K562 (cell line): ENCODE measurements around the gene ISOC1.

Experiments used
- EP300 ChIP-seq: IDR thresholded peaks from 2 replicates; pipeline ENCODE4 v1.6.1; 2012; ENCODE audit warnings: low read length, improper control_type of control experiment
- HDAC2 ChIP-seq: fragments of 450-650 bp; IDR thresholded peaks from 2 replicates; pipeline ENCODE4 v1.6.1; 2016; ENCODE audit warnings: mild to moderate bottlenecking
- HDAC8 ChIP-seq: fragments of 450-650 bp; IDR thresholded peaks from 2 replicates; pipeline ENCODE4 v1.6.1; 2016; ENCODE audit warnings: mild to moderate bottlenecking, missing genetic modification characterization, moderate library complexity, missing compliant biosample characterization
- MAZ ChIP-seq, 2 experiments: fragments of 450-650 bp in 1 of 2; sonication (generic) in 1 of 2; formaldehyde crosslinking; IDR thresholded peaks in 1 of 2; conservative IDR thresholded peaks in 1 of 2; 2 replicates each; pipeline versions ENCODE4 v1.4.0 to v1.5.0; 2020; ENCODE audit warnings: mild to moderate bottlenecking in 1 of 2, missing genetic modification reagents in 1 of 2
- TRIM24 ChIP-seq, 2 experiments: fragments of 450-650 bp; IDR thresholded peaks; 2 replicates each; pipeline ENCODE4 v1.6.1; 2016
- YY1 ChIP-seq, 3 experiments: IDR thresholded peaks; 2 replicates each; pipeline ENCODE4 v1.6.1; 2011; ENCODE audit warnings: low read length in 2 of 3, mild to moderate bottlenecking in 2 of 3, moderate library complexity in 2 of 3, borderline replicate concordance in 1 of 3, control low read depth in 1 of 3, low read depth in 1 of 3; ENCODE audit not compliant: insufficient read depth in 3 of 3, insufficient replicate concordance in 2 of 3, control insufficient read depth in 1 of 3, insufficient read length in 1 of 3; ENCODE audit errors: extremely low read depth in 1 of 3
- TF ChIP-seq, protein P1 (sequence below): sonication (generic); formaldehyde crosslinking; IDR thresholded peaks from 2 replicates; pipeline ENCODE4 v1.8.1; 2022; ENCODE audit warnings: missing genetic modification reagents
- TF ChIP-seq, protein P2 (sequence below), 2 experiments: fragments of 450-650 bp in 1 of 2; IDR thresholded peaks; 2 replicates each; pipeline ENCODE4 v1.6.1; 2011 to 2017; ENCODE audit warnings: low read depth in 2 of 2, antibody characterized with exemption in 1 of 2, borderline replicate concordance in 1 of 2, low read length in 1 of 2, mild to moderate bottlenecking in 1 of 2, mixed read lengths in 1 of 2; ENCODE audit not compliant: control insufficient read depth in 1 of 2
- TF ChIP-seq, protein P3 (sequence below), 3 experiments: IDR thresholded peaks in 2 of 3; conservative IDR thresholded peaks in 1 of 3; 2 replicates each; pipeline ENCODE4 v1.5.1; 2011 to 2012; ENCODE audit warnings: low read length in 3 of 3, mild to moderate bottlenecking in 3 of 3, control low read depth in 2 of 3, improper control_type of control experiment in 1 of 3, inconsistent platforms in 1 of 3, low read depth in 1 of 3, mixed read lengths in 1 of 3, moderate library complexity in 1 of 3; ENCODE audit not compliant: insufficient read depth in 2 of 3

- TF ChIP-seq HDAC2 = no peak
- no peak for TF ChIP-seq EP300
- TF ChIP-seq, protein P1, sequence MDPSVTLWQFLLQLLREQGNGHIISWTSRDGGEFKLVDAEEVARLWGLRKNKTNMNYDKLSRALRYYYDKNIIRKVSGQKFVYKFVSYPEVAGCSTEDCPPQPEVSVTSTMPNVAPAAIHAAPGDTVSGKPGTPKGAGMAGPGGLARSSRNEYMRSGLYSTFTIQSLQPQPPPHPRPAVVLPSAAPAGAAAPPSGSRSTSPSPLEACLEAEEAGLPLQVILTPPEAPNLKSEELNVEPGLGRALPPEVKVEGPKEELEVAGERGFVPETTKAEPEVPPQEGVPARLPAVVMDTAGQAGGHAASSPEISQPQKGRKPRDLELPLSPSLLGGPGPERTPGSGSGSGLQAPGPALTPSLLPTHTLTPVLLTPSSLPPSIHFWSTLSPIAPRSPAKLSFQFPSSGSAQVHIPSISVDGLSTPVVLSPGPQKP (CRISPR knock-in tag) = no peak
- no peak for TF ChIP-seq HDAC8
- no peak for TF ChIP-seq MAZ (CRISPR knock-in tag; conservative IDR thresholded peaks at IDR 0.05 in 1 of 2, IDR thresholded peaks at IDR 0.05 in 1 of 2)
- no peak for TF ChIP-seq YY1 (IDR thresholded peaks at IDR 0.05; ENCODE audit: borderline replicate concordance in 1 of 3, control insufficient read depth in 1 of 3, extremely low read depth in 1 of 3, insufficient read depth in 3 of 3, insufficient read length in 1 of 3, insufficient replicate concordance in 2 of 3, low read depth in 1 of 3, low read length in 2 of 3)
- TF ChIP-seq TRIM24 (IDR thresholded peaks at IDR 0.05) = no peak
- TF ChIP-seq, protein P2, sequence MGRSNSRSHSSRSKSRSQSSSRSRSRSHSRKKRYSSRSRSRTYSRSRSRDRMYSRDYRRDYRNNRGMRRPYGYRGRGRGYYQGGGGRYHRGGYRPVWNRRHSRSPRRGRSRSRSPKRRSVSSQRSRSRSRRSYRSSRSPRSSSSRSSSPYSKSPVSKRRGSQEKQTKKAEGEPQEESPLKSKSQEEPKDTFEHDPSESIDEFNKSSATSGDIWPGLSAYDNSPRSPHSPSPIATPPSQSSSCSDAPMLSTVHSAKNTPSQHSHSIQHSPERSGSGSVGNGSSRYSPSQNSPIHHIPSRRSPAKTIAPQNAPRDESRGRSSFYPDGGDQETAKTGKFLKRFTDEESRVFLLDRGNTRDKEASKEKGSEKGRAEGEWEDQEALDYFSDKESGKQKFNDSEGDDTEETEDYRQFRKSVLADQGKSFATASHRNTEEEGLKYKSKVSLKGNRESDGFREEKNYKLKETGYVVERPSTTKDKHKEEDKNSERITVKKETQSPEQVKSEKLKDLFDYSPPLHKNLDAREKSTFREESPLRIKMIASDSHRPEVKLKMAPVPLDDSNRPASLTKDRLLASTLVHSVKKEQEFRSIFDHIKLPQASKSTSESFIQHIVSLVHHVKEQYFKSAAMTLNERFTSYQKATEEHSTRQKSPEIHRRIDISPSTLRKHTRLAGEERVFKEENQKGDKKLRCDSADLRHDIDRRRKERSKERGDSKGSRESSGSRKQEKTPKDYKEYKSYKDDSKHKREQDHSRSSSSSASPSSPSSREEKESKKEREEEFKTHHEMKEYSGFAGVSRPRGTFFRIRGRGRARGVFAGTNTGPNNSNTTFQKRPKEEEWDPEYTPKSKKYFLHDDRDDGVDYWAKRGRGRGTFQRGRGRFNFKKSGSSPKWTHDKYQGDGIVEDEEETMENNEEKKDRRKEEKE (IDR thresholded peaks at IDR 0.05; ENCODE audit: borderline replicate concordance in 1 of 2, control insufficient read depth in 1 of 2, low read depth in 2 of 2, low read length in 1 of 2) = no peak
- TF ChIP-seq, protein P3, sequence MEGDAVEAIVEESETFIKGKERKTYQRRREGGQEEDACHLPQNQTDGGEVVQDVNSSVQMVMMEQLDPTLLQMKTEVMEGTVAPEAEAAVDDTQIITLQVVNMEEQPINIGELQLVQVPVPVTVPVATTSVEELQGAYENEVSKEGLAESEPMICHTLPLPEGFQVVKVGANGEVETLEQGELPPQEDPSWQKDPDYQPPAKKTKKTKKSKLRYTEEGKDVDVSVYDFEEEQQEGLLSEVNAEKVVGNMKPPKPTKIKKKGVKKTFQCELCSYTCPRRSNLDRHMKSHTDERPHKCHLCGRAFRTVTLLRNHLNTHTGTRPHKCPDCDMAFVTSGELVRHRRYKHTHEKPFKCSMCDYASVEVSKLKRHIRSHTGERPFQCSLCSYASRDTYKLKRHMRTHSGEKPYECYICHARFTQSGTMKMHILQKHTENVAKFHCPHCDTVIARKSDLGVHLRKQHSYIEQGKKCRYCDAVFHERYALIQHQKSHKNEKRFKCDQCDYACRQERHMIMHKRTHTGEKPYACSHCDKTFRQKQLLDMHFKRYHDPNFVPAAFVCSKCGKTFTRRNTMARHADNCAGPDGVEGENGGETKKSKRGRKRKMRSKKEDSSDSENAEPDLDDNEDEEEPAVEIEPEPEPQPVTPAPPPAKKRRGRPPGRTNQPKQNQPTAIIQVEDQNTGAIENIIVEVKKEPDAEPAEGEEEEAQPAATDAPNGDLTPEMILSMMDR (IDR thresholded peaks at IDR 0.05 in 2 of 3, conservative IDR thresholded peaks at IDR 0.05 in 1 of 3; ENCODE audit: insufficient read depth in 2 of 3, low read depth in 1 of 3, low read length in 3 of 3) = no peak
These were observed 20.1 kb downstream of the ISOC1 start for GRCh38 chr5:129114539-129115193.
